Upper lobe of left lung (tissue), 4 donors: ENCODE results near the gene FBN2.

Experiments
- POLR2A ChIP-seq, 4 donors: fragments of 450-650 bp; IDR thresholded peaks; one replicate each; pipeline ENCODE4 v1.5.1; 2016 to 2017; ENCODE audit warnings: antibody characterized with exemption in 4 of 4, mild to moderate bottlenecking in 2 of 4
- POLR2AphosphoS5 ChIP-seq, 2 donors: sonication (generic); formaldehyde crosslinking; IDR thresholded peaks; one replicate each; pipeline ENCODE4 v1.5.1; 2017; ENCODE audit warnings: antibody characterized with exemption in 2 of 2
- TF ChIP-seq, protein P1 (sequence below), 6 experiments: fragments of 450-650 bp in 4 of 6; fragments of 200-600 bp in 2 of 6; sonication (generic) in 2 of 6; IDR thresholded peaks; one replicate each; pipeline ENCODE4 v1.5.1; 2016 to 2019; ENCODE audit warnings: antibody characterized with exemption in 6 of 6

- TF ChIP-seq, protein P1, sequence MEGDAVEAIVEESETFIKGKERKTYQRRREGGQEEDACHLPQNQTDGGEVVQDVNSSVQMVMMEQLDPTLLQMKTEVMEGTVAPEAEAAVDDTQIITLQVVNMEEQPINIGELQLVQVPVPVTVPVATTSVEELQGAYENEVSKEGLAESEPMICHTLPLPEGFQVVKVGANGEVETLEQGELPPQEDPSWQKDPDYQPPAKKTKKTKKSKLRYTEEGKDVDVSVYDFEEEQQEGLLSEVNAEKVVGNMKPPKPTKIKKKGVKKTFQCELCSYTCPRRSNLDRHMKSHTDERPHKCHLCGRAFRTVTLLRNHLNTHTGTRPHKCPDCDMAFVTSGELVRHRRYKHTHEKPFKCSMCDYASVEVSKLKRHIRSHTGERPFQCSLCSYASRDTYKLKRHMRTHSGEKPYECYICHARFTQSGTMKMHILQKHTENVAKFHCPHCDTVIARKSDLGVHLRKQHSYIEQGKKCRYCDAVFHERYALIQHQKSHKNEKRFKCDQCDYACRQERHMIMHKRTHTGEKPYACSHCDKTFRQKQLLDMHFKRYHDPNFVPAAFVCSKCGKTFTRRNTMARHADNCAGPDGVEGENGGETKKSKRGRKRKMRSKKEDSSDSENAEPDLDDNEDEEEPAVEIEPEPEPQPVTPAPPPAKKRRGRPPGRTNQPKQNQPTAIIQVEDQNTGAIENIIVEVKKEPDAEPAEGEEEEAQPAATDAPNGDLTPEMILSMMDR (IDR thresholded peaks at IDR 0.05): no peak
- no peak for TF ChIP-seq POLR2AphosphoS5 (IDR thresholded peaks at IDR 0.05)
- no peak for TF ChIP-seq POLR2A (IDR thresholded peaks at IDR 0.05)
Observed at GRCh38 chr5:128362370-128362769, 175.7 kb downstream of the FBN2 start.
